NCI-H1436 treated with DMSO at 0.1 percent for 48 hours (cell line): ENCODE data around the gene COLQ.

ENCODE experiments used
- DNase-seq: peaks from one replicate; lab custom pipeline; 2025; lab: John Stamatoyannopoulos, UW

COLQ gene

DNA sequence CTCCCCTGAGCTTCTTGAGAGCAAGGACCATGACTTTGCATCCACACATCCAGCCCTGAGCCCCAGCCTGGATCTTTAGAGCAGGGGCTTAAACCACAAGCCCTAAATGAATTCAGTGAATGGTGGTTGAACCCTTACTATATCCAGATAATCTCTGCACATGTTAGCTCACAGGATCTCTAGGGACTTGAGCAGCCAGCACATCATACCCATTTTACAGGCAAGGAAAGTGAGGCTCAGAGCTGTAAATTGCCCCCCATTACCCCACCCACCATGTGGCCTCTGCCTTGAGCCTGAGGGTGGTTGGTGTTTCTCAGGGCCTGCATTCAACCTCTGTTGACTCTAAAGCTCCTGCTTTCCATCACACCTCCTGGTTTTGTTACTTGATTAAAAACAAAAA lies 66.5 kb downstream of the COLQ start:
- no peak for DNase-seq

- DNase-seq, result no peak
These were observed 67.4 kb downstream of the COLQ start for GRCh38 chr3:15453991-15454625.

- DNase-seq, result no peak
These were observed 68.0 kb downstream of the COLQ start for GRCh38 chr3:15453501-15453900.

DNA sequence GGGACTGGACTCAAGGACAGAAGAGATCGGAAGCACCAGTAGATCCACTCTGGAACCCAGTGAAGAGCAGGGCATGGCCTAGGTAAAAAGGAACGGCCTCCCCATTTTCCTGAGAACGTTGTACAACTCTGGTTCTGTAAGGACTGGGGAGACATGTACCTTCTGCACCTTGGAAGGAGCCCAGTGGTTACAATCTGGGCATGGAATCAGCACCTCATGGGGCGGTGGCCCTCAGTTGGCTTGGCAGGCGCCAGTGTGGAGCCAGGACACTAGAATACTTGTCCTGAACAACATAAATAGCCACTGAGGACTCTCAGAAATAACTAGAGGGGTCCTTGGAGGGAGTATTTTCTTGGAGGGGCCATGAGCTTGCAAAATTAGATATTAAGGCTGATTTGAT lies 68.5 kb downstream of the COLQ start:
- no peak for DNase-seq

DNA sequence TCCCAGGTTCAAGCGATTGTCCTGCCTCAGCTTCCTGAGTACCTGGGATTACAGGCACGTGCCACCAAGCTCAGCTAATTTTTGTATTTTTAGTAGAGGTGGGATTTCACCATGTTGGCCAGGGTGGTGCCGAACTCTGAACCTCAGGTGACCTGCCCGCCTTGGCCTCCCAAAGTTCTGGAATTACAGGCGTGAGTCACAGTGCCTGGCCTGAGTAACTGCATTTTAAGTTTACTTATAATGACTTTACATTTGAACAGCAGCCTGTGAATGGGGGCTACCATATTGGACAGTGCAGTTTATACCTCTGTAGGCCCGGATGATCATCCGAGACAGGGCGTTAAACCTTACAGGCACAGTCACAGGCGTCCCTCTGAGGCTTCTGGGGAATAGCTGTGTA lies 69.3 kb downstream of the COLQ start:
- no peak for DNase-seq

- DNase-seq, result no peak
These were observed 70.0 kb downstream of the COLQ start for GRCh38 chr3:15451216-15452113.

DNA sequence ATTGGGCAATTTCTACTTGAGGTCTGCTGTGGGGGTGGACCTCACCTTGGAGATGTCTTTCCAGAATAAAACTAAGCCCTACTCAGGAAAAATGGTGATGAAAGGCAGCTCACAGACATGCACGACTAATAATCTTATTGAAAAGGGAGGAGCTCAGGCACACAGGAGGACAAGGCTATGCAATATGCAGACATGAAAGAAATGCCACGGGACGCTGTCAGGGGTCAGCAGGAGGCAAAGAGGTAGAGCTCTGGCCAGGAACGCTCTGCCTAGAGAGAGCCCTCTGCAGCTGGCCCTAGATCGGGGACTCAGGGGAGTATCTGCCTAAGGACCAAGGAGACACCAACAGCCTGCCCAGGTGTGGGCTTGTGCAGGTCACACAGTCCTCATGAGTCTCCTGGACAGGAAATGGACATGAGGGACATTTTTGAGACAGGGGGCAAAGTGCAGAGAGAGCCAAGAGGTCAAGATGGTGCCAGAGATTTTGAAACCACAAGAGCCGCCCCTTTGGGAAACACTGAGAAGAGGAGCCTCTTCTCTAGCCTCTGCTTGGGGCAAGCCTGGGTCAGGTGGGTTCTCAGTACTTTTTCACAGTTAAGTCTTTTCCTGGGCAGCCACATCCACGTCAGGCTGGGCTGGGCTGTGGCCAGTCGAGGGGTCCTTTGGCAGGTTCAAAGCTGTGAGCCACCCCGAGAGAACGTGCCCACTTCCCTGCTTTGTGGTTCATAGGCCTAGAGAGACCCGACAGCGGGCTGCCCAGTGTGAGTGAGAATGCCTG lies 70.9 kb downstream of the COLQ start:
- no peak for DNase-seq

- DNase-seq, result no peak
These were observed 71.8 kb downstream of the COLQ start for GRCh38 chr3:15449489-15450224.

DNA sequence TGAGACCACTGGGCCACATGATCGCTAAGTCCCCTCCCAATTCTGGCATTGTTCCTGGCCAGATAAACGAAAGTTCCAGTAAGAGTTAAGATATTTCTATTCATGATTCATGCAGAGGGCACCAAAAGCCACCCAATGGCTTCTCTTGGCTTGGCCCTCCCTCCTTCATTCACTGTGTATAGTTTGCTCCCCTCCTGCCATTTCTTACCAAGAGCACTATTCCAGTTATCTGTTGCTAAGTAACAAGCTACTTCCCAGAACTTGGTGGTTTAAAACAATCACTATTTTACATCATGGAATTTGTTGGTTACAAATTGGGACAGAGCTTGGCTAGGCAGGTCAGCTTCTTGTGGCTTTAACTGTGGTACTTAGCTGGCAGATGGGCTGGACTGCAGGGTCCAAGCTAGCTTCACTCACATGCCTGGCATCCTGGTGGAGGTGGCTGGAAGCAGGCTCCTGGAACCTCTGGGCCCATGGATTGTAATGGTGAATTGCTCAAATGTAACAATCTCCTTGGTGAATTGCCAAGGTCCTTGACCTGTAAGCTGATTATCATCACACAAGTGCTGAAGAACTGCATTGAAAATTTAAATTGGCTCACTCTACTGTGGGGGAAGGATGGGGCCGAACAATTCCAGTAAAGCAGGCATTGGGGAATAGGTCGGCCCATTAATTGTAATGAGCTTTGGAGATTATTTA lies 77.5 kb downstream of the COLQ start:
- no peak for DNase-seq

- DNase-seq, result no peak
These were observed 80.6 kb downstream of the COLQ start for GRCh38 chr3:15440891-15441290.

DNA sequence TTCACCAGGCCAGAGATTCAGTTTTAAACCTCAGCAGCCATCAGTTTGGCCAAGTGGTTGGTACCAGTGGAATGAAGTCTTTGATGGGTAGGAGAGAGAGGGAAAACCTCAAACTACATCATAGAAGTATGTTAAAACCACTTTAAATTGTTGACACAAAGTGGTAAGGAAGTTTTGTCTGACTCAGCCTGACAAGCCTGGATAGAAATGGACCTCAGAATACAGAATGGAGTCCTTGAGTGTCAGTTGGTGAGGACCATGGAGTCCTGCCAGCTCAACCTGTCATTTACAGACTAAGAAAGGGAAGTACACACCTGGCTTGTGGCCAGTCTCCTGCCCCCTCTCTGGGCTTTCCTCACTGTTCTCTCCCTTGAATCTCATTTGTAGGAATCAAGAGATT lies 82.0 kb downstream of the COLQ start:
- DNase-seq, result no peak

- DNase-seq, result no peak
These were observed 82.5 kb downstream of the COLQ start for GRCh38 chr3:15438983-15439382.

GRCh38 chr3:15436246-15436645 lies 85.3 kb downstream of the COLQ start:
- DNase-seq, result no peak

DNA sequence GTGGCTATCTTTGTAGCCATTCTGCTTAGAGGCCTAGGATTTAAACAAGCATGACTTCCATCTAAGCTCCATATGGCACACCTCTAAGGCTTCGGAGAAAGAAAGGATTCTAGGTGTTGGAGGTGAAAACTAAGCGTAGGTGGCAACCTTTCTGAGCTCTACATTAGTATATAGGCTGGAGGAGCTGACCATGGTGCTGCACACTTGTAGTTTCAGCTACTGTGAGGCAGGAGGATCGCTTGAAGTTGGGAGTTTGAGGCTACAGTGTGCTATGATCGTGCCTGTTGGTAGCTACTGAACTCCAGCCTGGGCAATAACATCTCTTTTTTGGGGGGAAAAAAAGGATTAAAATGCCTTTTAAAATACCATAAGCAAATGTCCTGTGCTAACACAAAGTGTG lies 86.8 kb downstream of the COLQ start:
- no peak for DNase-seq

DNA sequence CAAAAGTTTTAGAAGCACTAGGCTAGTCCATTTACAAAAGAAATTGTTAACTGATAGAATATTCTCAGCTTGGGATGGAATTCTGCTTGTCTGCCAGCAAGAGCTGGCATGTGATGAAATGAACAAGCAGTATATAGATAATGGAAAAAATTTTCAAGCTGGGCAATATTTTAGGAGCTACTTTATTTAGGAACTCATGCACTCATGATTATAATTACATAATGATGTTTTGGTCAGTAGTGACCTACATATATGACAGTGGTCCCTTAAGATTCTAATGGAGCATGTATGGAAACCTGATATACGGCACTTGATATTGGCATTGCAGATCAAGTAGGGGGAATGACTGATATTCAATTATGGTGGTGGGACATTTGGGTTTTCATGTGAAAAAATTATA lies 88.0 kb downstream of the COLQ start:
- no peak for DNase-seq

GRCh38 chr3:15431256-15431837 lies 90.2 kb downstream of the COLQ start:
- DNase-seq, result no peak

- no peak for DNase-seq
These were observed 90.9 kb downstream of the COLQ start for GRCh38 chr3:15430624-15431023.

GRCh38 chr3:15429080-15429479 lies 92.4 kb downstream of the COLQ start:
- DNase-seq, result no peak

- no peak for DNase-seq
These were observed 93.0 kb downstream of the COLQ start for GRCh38 chr3:15428539-15428938.

GRCh38 chr3:15427981-15428380 lies 93.5 kb downstream of the COLQ start:
- DNase-seq, result no peak
